Endothelial cell of umbilical vein (primary cell): ENCODE data around the gene KIF25. TPM values are rescaled to one million over a fixed set of nuclear protein-coding genes. Genes with fewer than 3 reads are reported as not detected.

ENCODE experiments used
- BruUV-seq: library from RNA; stranded (reverse); fragments of 400-500 nt; replicated peaks from 2 replicates; lab custom pipeline; 2021; lab: Mats Ljungman, UMichigan
- CTCF ChIA-PET: fragments of 300-600, 350-600 bp; sonication (Branson Sonifier 250); formaldehyde crosslinking; loops from one replicate; lab custom pipeline; 2021; ENCODE audit warnings: antibody characterized with exemption, inconsistent platforms; lab: Charles Lee
- POLR2A ChIA-PET: fragments of 300-600, 350-600 bp; sonication (Branson Sonifier 250); formaldehyde crosslinking; loops from one replicate; lab custom pipeline; 2021; ENCODE audit warnings: antibody characterized with exemption, inconsistent platforms; lab: Charles Lee
- DNase-seq: peaks from one replicate; pipeline ENCODE4 v3.0.0-alpha.2; 2011; ENCODE audit warnings: low read depth, low spot score
- FAIRE-seq: peaks from 2 replicates; lab custom pipeline; 2011; peaks lifted over from hg19 to GRCh38; lab: Jason Lieb, UNC
- H2AFZ ChIP-seq: 2 replicates; pipeline ENCODE4 v1.6.0; 2012; ENCODE audit warnings: low read depth, low read length, control low read depth, inconsistent platforms
- H3K27ac ChIP-seq: 2 replicates; pipeline ENCODE4 v1.5.1; 2011; ENCODE audit warnings: low read depth, mild to moderate bottlenecking, control low read depth, low read length, moderate library complexity; ENCODE audit not compliant: insufficient read depth
- H3K27me3 ChIP-seq, 2 experiments: 2 replicates each; pipeline versions ENCODE4 v1.6.0 to v1.6.1; 2011; ENCODE audit warnings: low read length in 2 of 2, mixed read lengths in 1 of 2; ENCODE audit not compliant: control insufficient read depth in 2 of 2, insufficient read depth in 2 of 2
- H3K36me3 ChIP-seq, 2 experiments: 2 replicates in 1 of 2; 3 replicates in 1 of 2; pipeline ENCODE4 v1.5.1; 2011; ENCODE audit warnings: low read length in 2 of 2, mild to moderate bottlenecking in 1 of 2, moderate library complexity in 1 of 2; ENCODE audit not compliant: control insufficient read depth in 2 of 2, insufficient read depth in 2 of 2; ENCODE audit errors: extremely low read depth in 1 of 2
- H3K4me1 ChIP-seq: 3 replicates; pipeline ENCODE4 v1.5.1; 2011; ENCODE audit warnings: mild to moderate bottlenecking, low read length; ENCODE audit not compliant: control insufficient read depth, insufficient read depth; ENCODE audit errors: extremely low read depth
- H3K4me2 ChIP-seq: 2 replicates; pipeline ENCODE4 v1.6.1; 2011; ENCODE audit warnings: low read length, control low read depth, mixed read lengths; ENCODE audit not compliant: insufficient read depth
- H3K4me3 ChIP-seq, 3 experiments: fragments of 200-600 bp in 1 of 3; sonication (generic), shearing (Covaris generic) in 1 of 3; replicated peaks in 1 of 3; 2 replicates each; pipeline ENCODE4 v1.5.1; 2011 to 2016; ENCODE audit warnings: control low read depth in 3 of 3, low read length in 3 of 3, mild to moderate bottlenecking in 2 of 3, inconsistent platforms in 1 of 3, low read depth in 1 of 3, moderate library complexity in 1 of 3; ENCODE audit not compliant: insufficient read depth in 1 of 3
- H3K79me2 ChIP-seq: 2 replicates; pipeline ENCODE4 v1.6.0; 2012; ENCODE audit warnings: low read length, inconsistent platforms; ENCODE audit not compliant: control insufficient read depth, insufficient read depth
- H3K9ac ChIP-seq: replicated peaks from 2 replicates; pipeline ENCODE3; 2011; ENCODE audit warnings: low read length, control low read depth; ENCODE audit not compliant: insufficient read depth; ENCODE audit errors: extremely low read depth
- H3K9me1 ChIP-seq: replicated peaks from 3 replicates; pipeline ENCODE4 v1.6.0; 2011; ENCODE audit warnings: mild to moderate bottlenecking, low read length; ENCODE audit not compliant: control insufficient read depth, insufficient read depth; ENCODE audit errors: extremely low read depth
- H3K9me3 ChIP-seq: replicated peaks from 2 replicates; pipeline ENCODE4 v1.5.1; 2012; ENCODE audit warnings: low read length, inconsistent platforms; ENCODE audit not compliant: control insufficient read depth, insufficient read depth
- H4K20me1 ChIP-seq: replicated peaks from 2 replicates; pipeline ENCODE3; 2011; ENCODE audit warnings: mild to moderate bottlenecking, low read length; ENCODE audit not compliant: control insufficient read depth, insufficient read depth; ENCODE audit errors: extremely low read depth
- CTCF ChIP-seq, 2 donors: IDR thresholded peaks; 1 replicate in 1 of 2; 2 replicates in 1 of 2; pipeline ENCODE4 v1.5.1; 2011; ENCODE audit warnings: low read length in 2 of 2, mild to moderate bottlenecking in 2 of 2, moderate library complexity in 2 of 2, control low read depth in 1 of 2, inconsistent platforms in 1 of 2, low read depth in 1 of 2; ENCODE audit not compliant: insufficient read depth in 1 of 2; ENCODE audit errors: extremely low read depth in 1 of 2
- EZH2 ChIP-seq: IDR thresholded peaks from 2 replicates; pipeline ENCODE4 v1.6.1; 2012; ENCODE audit warnings: borderline replicate concordance, low read depth, mild to moderate bottlenecking, moderate library complexity, low read length, inconsistent platforms; ENCODE audit not compliant: severe bottlenecking
- FOS ChIP-seq: IDR thresholded peaks from 2 replicates; pipeline ENCODE4 v1.6.1; 2011; ENCODE audit warnings: mild to moderate bottlenecking, low read length, moderate library complexity, borderline replicate concordance; ENCODE audit not compliant: insufficient read depth
- GATA2 ChIP-seq: IDR thresholded peaks from 2 replicates; pipeline ENCODE4 v1.7.0; 2011; ENCODE audit warnings: low read depth, mild to moderate bottlenecking, moderate library complexity, mixed read lengths, low read length; ENCODE audit not compliant: insufficient read length, insufficient read depth
- JUN ChIP-seq: IDR thresholded peaks from 2 replicates; pipeline ENCODE4 v1.6.1; 2011; ENCODE audit warnings: borderline replicate concordance, low read depth; ENCODE audit not compliant: insufficient read length, insufficient read depth
- MAX ChIP-seq: IDR thresholded peaks from 2 replicates; pipeline ENCODE4 v1.6.1; 2011; ENCODE audit not compliant: insufficient read depth, insufficient read length
- MYC ChIP-seq: IDR thresholded peaks from one replicate; pipeline ENCODE4 v1.6.1; 2011; ENCODE audit warnings: mild to moderate bottlenecking, low read depth, low read length
- POLR2A ChIP-seq: IDR thresholded peaks from 2 replicates; pipeline ENCODE4 v1.6.1; 2012; ENCODE audit warnings: low read depth, mild to moderate bottlenecking, control low read depth, low read length
- POLR2AphosphoS5 ChIP-seq: IDR thresholded peaks from 2 replicates; pipeline ENCODE4 v1.6.1; 2012; ENCODE audit warnings: low read depth, mild to moderate bottlenecking, control low read depth, low read length, moderate library complexity; ENCODE audit not compliant: insufficient read depth
- dilution Hi-C: fragments of 300-500 bp; cut with MboI; formaldehyde crosslinking; loops from one replicate; pipeline ENCODE4 v1.15.0; 2019; ENCODE audit warnings: low sequenced_read_pairs; ENCODE audit not compliant: extremely low pct_ligation_motif_present
- intact Hi-C: fragments of 100-400 bp; cut with micrococcal nuclease; formaldehyde crosslinking; loops from one replicate; pipeline ENCODE4 v1.10.0; 2022
- polyA plus RNA-seq, 4 experiments: library from polyadenylated mRNA; depleted of rRNA in 3 of 4; stranded (reverse) in 3 of 4; unstranded in 1 of 4; fragments of >200 nt; gene quantifications; 2 replicates each; pipeline versions ENCODE4 v1.2.1 to v1.2.3, GENCODE V29; 2011 to 2012; ENCODE audit warnings: missing spikeins in 1 of 4
- total RNA-seq: library from RNA; stranded (reverse); gene quantifications from 2 replicates; pipeline ENCODE4 v1.2.3, GENCODE V29; 2021

The KIF25 gene
- total and polyA plus RNA-seq, 2 donors (not counting 3 experiments of a cell fraction or from before 2014, with no cell fraction given), result not detected

GRCh38 chr6:168015482-168016175, 18.2 kb downstream of the KIF25 start:
- POLR2A ChIA-PET, result no interaction called here
- H3K4me2 ChIP-seq, result no peak overlapping the region
- CTCF ChIA-PET, result no interaction called here

GRCh38 chr6:168016176-168016620, 18.7 kb downstream of the KIF25 start:
- Histone ChIP-seq H4K20me1 (no peaks in the 10 kb centered on the region), H3K9me3 (no peaks in the 10 kb centered on the region), H3K27ac (no peak overlapping the region), H3K9me1 (no peaks in the 10 kb centered on the region), H3K4me1 (no peaks in the 10 kb centered on the region), H3K9ac (no peak overlapping the region), H3K4me2 (no peak overlapping the region), H3K79me2 (no peaks in the 10 kb centered on the region), H3K36me3 (no peaks in the 10 kb centered on the region), H3K27me3 (peaks cover 0 to 3% of the 10 kb centered on the region in 2 experiments), H2AFZ (no peak overlapping the region), H3K4me3 (no peak overlapping the region)
- no TSS peak for BruUV-seq
- DNase-seq (no peak), FAIRE-seq (no peak)
- ChIA-PET CTCF (no interaction called here), POLR2A (no interaction called here)
- TF ChIP-seq EZH2 (no peak), MAX (no peak), POLR2AphosphoS5 (no peak), FOS (no peak), JUN (no peak), POLR2A (no peak), MYC (no peak), GATA2 (no peak), CTCF (IDR thresholded peaks at IDR 0.05; ENCODE audit: extremely low read depth in 1 of 2, insufficient read depth in 1 of 2, low read depth in 1 of 2, low read length in 2 of 2) (no peak)
- dilution Hi-C loops, result no loop called here
- intact Hi-C loops, result no loop called here

More at GRCh38 chr6:168015482-168016175, 18.2 kb downstream of the KIF25 start:
- TF ChIP-seq GATA2, result no peak
- no peak for TF ChIP-seq EZH2
- Histone ChIP-seq H3K4me3 (no peak overlapping the region), H3K9me1 (no peaks in the 10 kb centered on the region), H3K79me2 (no peaks in the 10 kb centered on the region), H4K20me1 (no peaks in the 10 kb centered on the region), H3K9me3 (no peaks in the 10 kb centered on the region), H3K27me3 (peaks cover 0 to 3% of the 10 kb centered on the region in 2 experiments), H3K4me1 (no peaks in the 10 kb centered on the region), H3K9ac (no peak overlapping the region), H3K27ac (no peak overlapping the region), H3K36me3 (no peaks in the 10 kb centered on the region), H2AFZ (no peak overlapping the region)
- dilution Hi-C loops (no loop called here), intact Hi-C loops (no loop called here)
- DNase-seq, result no peak
- BruUV-seq, result no TSS peak
- FAIRE-seq, result no peak
